Thoracic aorta (tissue), 2 donors: ENCODE data around the gene SLC46A2. TPM values are rescaled to one million over a fixed set of nuclear protein-coding genes. Genes with fewer than 3 reads are reported as not detected.

ENCODE experiments used
- ATAC-seq: fragments of 150-250 bp; one replicate; pipeline ENCODE4 v1.8.0; 2017; ENCODE audit warnings: low read depth; ENCODE audit not compliant: insufficient number of reproducible peaks, low FRiP score
- DNase-seq: peaks from one replicate; pipeline ENCODE4 v3.0.0-alpha.2; 2020; ENCODE audit warnings: low spot score
- H3K27ac ChIP-seq, 2 donors: fragments of 200-600 bp; sonication (generic); 1 replicate in 1 of 2; 2 replicates in 1 of 2; pipeline ENCODE4 v1.5.1; 2016; ENCODE audit warnings: mild to moderate bottlenecking in 2 of 2, moderate library complexity in 2 of 2
- H3K27me3 ChIP-seq: fragments of 200-600 bp; sonication (generic); replicated peaks from 2 replicates; pipeline ENCODE4 v1.6.0; 2016; ENCODE audit warnings: mild to moderate bottlenecking; ENCODE audit not compliant: insufficient read depth
- H3K36me3 ChIP-seq: fragments of 200-600 bp; sonication (generic); one replicate; pipeline ENCODE4 v1.5.1; 2016
- H3K4me1 ChIP-seq, 2 donors: fragments of 200-600 bp; sonication (generic); 1 replicate in 1 of 2; 2 replicates in 1 of 2; pipeline versions ENCODE4 v1.5.1 to v1.6.0; 2016; ENCODE audit warnings: low read depth in 2 of 2, mild to moderate bottlenecking in 1 of 2; ENCODE audit not compliant: control insufficient read depth in 1 of 2
- H3K4me3 ChIP-seq: fragments of 200-600 bp; sonication (generic); 2 replicates; pipeline ENCODE4 v1.5.1; 2016; ENCODE audit warnings: mild to moderate bottlenecking
- H3K9me3 ChIP-seq: fragments of 200-600 bp; sonication (generic); 2 replicates; pipeline ENCODE4 v1.5.1; 2016
- CTCF ChIP-seq: fragments of 200-600 bp; sonication (generic); IDR thresholded peaks from one replicate; pipeline ENCODE4 v1.5.1; 2019; ENCODE audit warnings: antibody characterized with exemption
- total RNA-seq, 2 donors: library from RNA; depleted of rRNA; stranded (reverse); fragments of >200 nt; gene quantifications; one replicate each; pipeline versions ENCODE4 v1.1.0 to v1.2.3, GENCODE V29; 2016

SLC46A2 gene
- total RNA-seq, 2 donors from 2014 or later: 2.0 to 2.7 TPM

- Histone ChIP-seq H3K36me3 (no peaks in the 10 kb centered on the region), H3K4me1 (peaks cover 0 to 10% of the 10 kb centered on the region in 2 donors), H3K9me3 (no peaks in the 10 kb centered on the region), H3K27me3 (no peaks in the 10 kb centered on the region), H3K4me3 (no peak overlapping the region), H3K27ac (no peak overlapping the region)
- no peak for ATAC-seq
- no peak for TF ChIP-seq CTCF
- DNase-seq: no peak
Measured at GRCh38 chr9:112887381-112887780, 3.3 kb downstream of the SLC46A2 start.

GRCh38 chr9:112886351-112886750, 4.3 kb downstream of the SLC46A2 start:
- Histone ChIP-seq H3K27ac (no peak overlapping the region), H3K9me3 (no peaks in the 10 kb centered on the region), H3K4me3 (no peak overlapping the region), H3K36me3 (no peaks in the 10 kb centered on the region), H3K4me1 (peaks cover 0 to 10% of the 10 kb centered on the region in 2 donors), H3K27me3 (no peaks in the 10 kb centered on the region)
- DNase-seq (no peak), ATAC-seq (no peak)
- no peak for TF ChIP-seq CTCF

- H3K36me3 ChIP-seq: no peaks in the 10 kb centered on the region
- no peak overlapping the region for H3K27ac ChIP-seq
- DNase-seq: no peak
- TF ChIP-seq CTCF: no peak
- peaks cover 0 to 4% of the 10 kb centered on the region in 2 donors for H3K4me1 ChIP-seq
- no peak for ATAC-seq
- H3K4me3 ChIP-seq: no peak overlapping the region
- H3K27me3 ChIP-seq: no peaks in the 10 kb centered on the region
- no peaks in the 10 kb centered on the region for H3K9me3 ChIP-seq
Measured at GRCh38 chr9:112885324-112885723, 5.4 kb downstream of the SLC46A2 start.

GRCh38 chr9:112884721-112885120, 6.0 kb downstream of the SLC46A2 start:
- H3K9me3 ChIP-seq: no peaks in the 10 kb centered on the region
- no peak overlapping the region for H3K4me3 ChIP-seq
- H3K36me3 ChIP-seq: no peaks in the 10 kb centered on the region
- no peaks in the 10 kb centered on the region for H3K27me3 ChIP-seq
- ATAC-seq: no peak
- no peak for DNase-seq
- H3K4me1 ChIP-seq: no peaks in the 10 kb centered on the region
- H3K27ac ChIP-seq: no peak overlapping the region
- no peak for TF ChIP-seq CTCF

GRCh38 chr9:112884101-112884500, 6.6 kb downstream of the SLC46A2 start:
- DNase-seq (no peak), ATAC-seq (no peak)
- H3K4me3 ChIP-seq: no peak overlapping the region
- H3K4me1 ChIP-seq: no peaks in the 10 kb centered on the region
- no peaks in the 10 kb centered on the region for H3K27me3 ChIP-seq
- H3K27ac ChIP-seq: no peak overlapping the region
- TF ChIP-seq CTCF: no peak
- no peaks in the 10 kb centered on the region for H3K36me3 ChIP-seq
- H3K9me3 ChIP-seq: no peaks in the 10 kb centered on the region
